H1 (cell line): ENCODE results near the gene SENP1. TPM values are rescaled to one million over a fixed set of nuclear protein-coding genes. Genes with fewer than 3 reads are reported as not detected.

Experiments used
- CTCF ChIA-PET: fragments of 300-600 bp; sonication (Branson Sonifier 250); formaldehyde crosslinking; loops from one replicate; lab custom pipeline; 2021; ENCODE audit not compliant: partially characterized antibody; lab: Charles Lee
- POLR2A ChIA-PET: fragments of 300-600 bp; sonication (Branson Sonifier 250); formaldehyde crosslinking; loops from one replicate; lab custom pipeline; 2021; ENCODE audit warnings: inconsistent platforms; ENCODE audit not compliant: partially characterized antibody; lab: Charles Lee
- DNase-seq, 2 experiments: peaks; one replicate each; pipeline versions ENCODE4 v3.0.0 to v3.0.0-alpha.2; 2010 to 2022; ENCODE audit warnings: low spot score in 2 of 2, low read depth in 1 of 2, mixed read lengths in 1 of 2
- FAIRE-seq: peaks from 2 replicates; lab custom pipeline; 2011; peaks lifted over from hg19 to GRCh38; lab: Jason Lieb, UNC
- H2AFZ ChIP-seq: 2 replicates; pipeline ENCODE4 v1.8.1; 2012; ENCODE audit warnings: low read length, inconsistent platforms
- H2AK5ac ChIP-seq: 2 replicates; pipeline ENCODE4 v1.6.1; 2013; ENCODE audit warnings: low read depth, low read length
- H2BK120ac ChIP-seq: replicated peaks from 2 replicates; pipeline ENCODE3; 2013; ENCODE audit warnings: low read depth, low read length, inconsistent platforms
- H2BK12ac ChIP-seq: 2 replicates; pipeline ENCODE4 v1.6.1; 2013; ENCODE audit warnings: low read depth, low read length
- H2BK15ac ChIP-seq: 2 replicates; pipeline ENCODE4 v1.6.1; 2013; ENCODE audit warnings: low read length
- H2BK20ac ChIP-seq: 2 replicates; pipeline ENCODE4 v1.6.1; 2013; ENCODE audit warnings: low read length
- H2BK5ac ChIP-seq: 2 replicates; pipeline ENCODE4 v1.6.1; 2013; ENCODE audit warnings: low read depth, low read length
- H3K14ac ChIP-seq: 2 replicates; pipeline ENCODE4 v1.6.1; 2013; ENCODE audit warnings: inconsistent platforms; ENCODE audit not compliant: insufficient read length
- H3K18ac ChIP-seq: 2 replicates; pipeline ENCODE4 v1.6.1; 2013; ENCODE audit warnings: low read length; ENCODE audit errors: extremely low read depth
- H3K23ac ChIP-seq: 2 replicates; pipeline ENCODE4 v1.6.1; 2013; ENCODE audit warnings: inconsistent platforms; ENCODE audit not compliant: insufficient read length
- H3K23me2 ChIP-seq: 2 replicates; pipeline ENCODE4 v1.6.1; 2013; ENCODE audit warnings: low read depth, low read length
- H3K27ac ChIP-seq: 2 replicates; pipeline ENCODE4 v1.6.1; 2011; ENCODE audit warnings: low read depth, low read length, inconsistent platforms
- H3K27me3 ChIP-seq, 4 experiments: replicated peaks in 1 of 4; 1 replicate in 1 of 4; 2 replicates in 3 of 4; pipeline versions ENCODE4 v1.6.1 to v1.8.1; 2011 to 2013; ENCODE audit warnings: low read length in 3 of 4, mild to moderate bottlenecking in 3 of 4, inconsistent platforms in 2 of 4, mixed read lengths in 2 of 4, moderate library complexity in 1 of 4; ENCODE audit not compliant: control insufficient read depth in 3 of 4, insufficient read depth in 3 of 4; ENCODE audit errors: extremely low read depth in 1 of 4
- H3K36me3 ChIP-seq, 4 experiments: 2 replicates each; pipeline versions ENCODE4 v1.6.1 to v1.8.1; 2011 to 2013; ENCODE audit warnings: mild to moderate bottlenecking in 4 of 4, low read length in 3 of 4, moderate library complexity in 2 of 4, control low read depth in 1 of 4, inconsistent platforms in 1 of 4; ENCODE audit not compliant: insufficient read depth in 4 of 4, control insufficient read depth in 2 of 4
- H3K4ac ChIP-seq: replicated peaks from 2 replicates; pipeline ENCODE3; 2013; ENCODE audit warnings: low read length, low read depth, mixed read lengths, inconsistent platforms; ENCODE audit not compliant: insufficient read length
- H3K4me1 ChIP-seq, 4 experiments: replicated peaks in 1 of 4; 1 replicate in 1 of 4; 2 replicates in 3 of 4; pipeline versions ENCODE4 v1.6.1 to v1.8.1; 2011 to 2013; ENCODE audit warnings: low read length in 3 of 4, inconsistent platforms in 2 of 4, mixed read lengths in 1 of 4; ENCODE audit not compliant: insufficient read depth in 4 of 4, control insufficient read depth in 3 of 4
- H3K4me2 ChIP-seq, 2 experiments: 2 replicates each; pipeline versions ENCODE4 v1.6.1 to v1.8.1; 2011 to 2013; ENCODE audit warnings: low read depth in 2 of 2, low read length in 2 of 2, control low read depth in 1 of 2, inconsistent platforms in 1 of 2, mild to moderate bottlenecking in 1 of 2; ENCODE audit not compliant: insufficient read depth in 1 of 2
- H3K4me3 ChIP-seq, 4 experiments: fragments of 200-600, 300-600 bp in 1 of 4; sonication (generic), shearing (Covaris generic), sonication (Bioruptor Twin) in 1 of 4; 2 replicates each; pipeline versions ENCODE4 v1.5.1 to v1.8.1; 2011 to 2016; ENCODE audit warnings: low read length in 4 of 4, low read depth in 3 of 4, control low read depth in 2 of 4, inconsistent platforms in 2 of 4, mild to moderate bottlenecking in 2 of 4, mixed read lengths in 1 of 4, moderate library complexity in 1 of 4; ENCODE audit not compliant: insufficient read depth in 2 of 4; ENCODE audit errors: extremely low read depth in 1 of 4
- H3K56ac ChIP-seq: replicated peaks from 2 replicates; pipeline ENCODE3; 2013; ENCODE audit warnings: low read depth, mild to moderate bottlenecking, mixed read lengths, low read length, inconsistent platforms; ENCODE audit not compliant: insufficient read length
- H3K79me1 ChIP-seq: 2 replicates; pipeline ENCODE4 v1.6.1; 2013; ENCODE audit warnings: low read depth, low read length, control low read depth
- H3K79me2 ChIP-seq, 2 experiments: 2 replicates each; pipeline versions ENCODE4 v1.6.1 to v1.8.1; 2012 to 2013; ENCODE audit warnings: low read length in 2 of 2, mild to moderate bottlenecking in 2 of 2, inconsistent platforms in 1 of 2; ENCODE audit not compliant: insufficient read depth in 2 of 2, control insufficient read depth in 1 of 2
- H3K9ac ChIP-seq, 4 experiments: replicated peaks in 1 of 4; 1 replicate in 1 of 4; 2 replicates in 3 of 4; pipeline versions ENCODE4 v1.6.1 to v1.8.1; 2011 to 2013; ENCODE audit warnings: low read depth in 3 of 4, low read length in 3 of 4, control low read depth in 2 of 4, mild to moderate bottlenecking in 2 of 4, moderate library complexity in 2 of 4, inconsistent platforms in 1 of 4; ENCODE audit errors: extremely low read depth in 1 of 4
- H3K9me3 ChIP-seq, 2 experiments: 2 replicates each; pipeline versions ENCODE4 v1.6.1 to v1.8.1; 2012 to 2013; ENCODE audit warnings: mild to moderate bottlenecking in 2 of 2, moderate library complexity in 2 of 2, control low read depth in 1 of 2, inconsistent platforms in 1 of 2, low read depth in 1 of 2, low read length in 1 of 2, mixed read lengths in 1 of 2; ENCODE audit not compliant: insufficient read depth in 2 of 2
- H4K20me1 ChIP-seq, 2 experiments: replicated peaks in 1 of 2; 2 replicates each; pipeline versions ENCODE3 to v1.8.1; 2011 to 2013; ENCODE audit warnings: inconsistent platforms in 2 of 2, low read length in 2 of 2, mild to moderate bottlenecking in 1 of 2; ENCODE audit not compliant: insufficient read depth in 2 of 2, control insufficient read depth in 1 of 2
- H4K5ac ChIP-seq: 2 replicates; pipeline ENCODE4 v1.6.1; 2013; ENCODE audit warnings: low read length, low read depth, mixed read lengths, inconsistent platforms; ENCODE audit not compliant: insufficient read length
- H4K8ac ChIP-seq: 2 replicates; pipeline ENCODE4 v1.8.0; 2013; ENCODE audit warnings: mild to moderate bottlenecking, moderate library complexity, low read length, inconsistent platforms; ENCODE audit not compliant: insufficient read depth; ENCODE audit errors: extremely low read depth
- H4K91ac ChIP-seq: replicated peaks from 2 replicates; pipeline ENCODE3; 2013; ENCODE audit warnings: low read length, mixed read lengths, inconsistent platforms; ENCODE audit not compliant: insufficient read length
- ASH2L ChIP-seq: fragments of 200-600, 300-600 bp; sonication (generic); IDR thresholded peaks from one replicate; pipeline ENCODE4 v1.7.1; 2017; ENCODE audit warnings: low read length
- PHF8 ChIP-seq: fragments of 200-600 bp; sonication (generic); conservative IDR thresholded peaks from 2 replicates; pipeline ENCODE4 v1.7.1; 2012; ENCODE audit warnings: low read depth, mild to moderate bottlenecking, inconsistent platforms, low read length, moderate library complexity
- TCF12 ChIP-seq: IDR thresholded peaks from 2 replicates; pipeline ENCODE4 v1.6.1; 2011; ENCODE audit warnings: low read depth, mild to moderate bottlenecking, low read length
- WGBS, 2 experiments: shearing (Covaris generic) in 1 of 2; methylation state at CpG; one replicate each; pipeline versions ENCODE4 v1.1.6 to v1.1.7; 2013 to 2015; ENCODE audit warnings: low lambda C conversion rate in 2 of 2, mixed read lengths in 2 of 2, inconsistent platforms in 1 of 2, low coverage in 1 of 2, missing lambda C conversion rate in 1 of 2; ENCODE audit not compliant: insufficient replicate concordance in 2 of 2, insufficient coverage in 1 of 2, insufficient read length in 1 of 2; ENCODE audit errors: extremely low coverage in 1 of 2, missing lambda C conversion rate in 1 of 2; 5-methylcytosine and 5-hydroxymethylcytosine counted together
- polyA plus RNA-seq, 7 experiments: library from polyadenylated mRNA; depleted of rRNA in 3 of 7; stranded (reverse) in 5 of 7; unstranded in 2 of 7; fragments of >200 nt in 5 of 7; fragments of 200-250 nt in 2 of 7; gene quantifications; 1 replicate in 5 of 7; 2 replicates in 1 of 7; 4 replicates in 1 of 7; pipeline versions ENCODE4 v1.2.1 to v1.2.3, GENCODE V29; 2011 to 2013; ENCODE audit warnings: missing spikeins in 2 of 7, mixed read lengths in 2 of 7
- total RNA-seq: library from RNA; stranded (reverse); fragmentation: NEBNext Ultra II Directional; extraction: Animal tissue kit (Norgen Biotek cat#: 25700); gene quantifications from 2 replicates; pipeline ENCODE4 v1.2.1, GENCODE V29; 2021

The SENP1 gene
- total and polyA plus RNA-seq, 2 of the 8 experiments (the other 6 are each of a cell fraction or from before 2014, with no cell fraction given), result 14.2 to 31.5 TPM

DNA sequence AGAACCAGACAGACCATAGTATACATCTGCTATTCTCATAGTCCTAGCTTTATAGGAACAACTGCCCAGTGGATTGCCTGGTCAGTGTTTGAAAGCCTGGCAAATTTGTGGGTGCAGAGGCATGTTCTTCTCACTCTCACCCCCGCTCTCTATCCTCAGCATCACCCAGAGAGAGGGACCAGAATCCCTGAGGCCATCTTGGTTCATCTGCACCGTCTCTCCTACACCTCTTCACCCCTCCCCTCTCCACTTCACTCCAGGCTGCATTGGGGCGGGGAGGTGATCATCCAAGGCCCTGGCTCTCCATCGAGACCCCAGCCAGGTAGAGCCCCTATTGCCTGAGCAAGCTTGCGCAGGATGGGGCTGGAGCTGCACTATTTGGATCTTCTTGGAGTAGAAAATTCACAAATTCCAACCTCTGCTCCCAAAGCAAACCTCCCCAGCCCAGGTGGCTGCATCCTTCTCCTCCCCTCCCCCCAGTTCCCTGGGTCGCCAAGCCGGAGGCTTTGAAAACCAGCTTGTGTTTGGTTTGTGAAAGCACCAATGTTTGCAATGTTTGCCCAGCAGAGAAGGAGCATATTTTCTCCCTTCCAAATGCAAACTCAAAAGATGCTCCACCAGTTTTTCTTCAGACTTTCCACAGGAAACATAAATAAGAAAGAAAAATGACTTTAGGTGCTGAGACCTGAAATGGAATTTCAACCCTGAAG lies 83.0 kb downstream of the SENP1 start:
- H3K27ac ChIP-seq, result no peak overlapping the region
- no peak overlapping the region for H2BK5ac ChIP-seq
- H2BK20ac ChIP-seq, result no peak overlapping the region
- H3K4me3 ChIP-seq, result peak overlapping the region in 2 of 4 experiments; percentile 10 to 19; a peak in 3 of 8 replicates
- no peak overlapping the region for H3K9ac ChIP-seq
- POLR2A ChIA-PET, result interaction anchor here (0.6 to 1.9 kb wide), 6 partner anchors 8 to 164 kb away, joined by 3 to 7 read pairs (median 3); no protein-coding TSS in a partner anchor
- H2AK5ac ChIP-seq, result no peak overlapping the region
- H3K27me3 ChIP-seq, result peaks cover 86 to 97% (median 97%) of the 10 kb centered on the region in 4 experiments
- 33% methylated on average over 7 of the region's 7 CpGs; no CpG with 5 or more reads in 1 of the 2 experiments for WGBS, 2 experiments
- TF ChIP-seq ASH2L (peak; percentile 28), PHF8 (no peak), TCF12 (peak; percentile 76; the same call in 1 of the 2 replicates)
- H3K36me3 ChIP-seq, result no peaks in the 10 kb centered on the region
- H3K4me1 ChIP-seq, result peaks cover 6 to 9% (median 7%) of the 10 kb centered on the region in 4 experiments
- H4K91ac ChIP-seq, result no peak overlapping the region
- H4K5ac ChIP-seq, result no peak overlapping the region
- H3K56ac ChIP-seq, result no peak overlapping the region
- no peak overlapping the region for H3K23ac ChIP-seq
- H2AFZ ChIP-seq, result no peak overlapping the region
- H2BK12ac ChIP-seq, result no peak overlapping the region
- no peak overlapping the region for H2BK120ac ChIP-seq
- peaks cover 10 to 14% of the 10 kb centered on the region in 2 experiments for H4K20me1 ChIP-seq
- no peak overlapping the region for H3K14ac ChIP-seq
- H3K4ac ChIP-seq, result no peak overlapping the region
- CTCF ChIA-PET, result interaction anchor here (0.6 to 3.0 kb wide), 16 partner anchors 8 to 174 kb away, joined by 3 to 13 read pairs (median 4); partner anchors contain the start of gene VDR
- H3K79me1 ChIP-seq, result no peaks in the 10 kb centered on the region
- H3K23me2 ChIP-seq, result no peaks in the 10 kb centered on the region
- H4K8ac ChIP-seq, result no peak overlapping the region
- no peak for DNase-seq
- H2BK15ac ChIP-seq, result no peak overlapping the region
- FAIRE-seq, result no peak
- H3K9me3 ChIP-seq, result no peaks in the 10 kb centered on the region
- H3K4me2 ChIP-seq, result peak overlapping the region; percentile 7 to 37; a peak in 3 of 4 replicates
- H3K18ac ChIP-seq, result no peak overlapping the region
- no peaks in the 10 kb centered on the region for H3K79me2 ChIP-seq
